Mucosa of gallbladder (tissue), 1 donor: ENCODE measurements around the gene LDLRAD4. TPM values are rescaled to one million over a fixed set of nuclear protein-coding genes. Genes with fewer than 3 reads are reported as not detected.
A peak's percentile ranks its signal among the peaks of the same experiment; 100 is the strongest.

Experiments used
- DNase-seq: peaks from one replicate; pipeline ENCODE4 v3.0.0-alpha.2; 2020; ENCODE audit warnings: low spot score
- total RNA-seq: library from RNA; stranded (reverse); gene quantifications from one replicate; pipeline ENCODE4 v1.2.1, GENCODE V29; 2021
- donor health status: DM: no; HTN: no; CAD: no.

Gene LDLRAD4
- total RNA-seq, result 51.0 TPM

- DNase-seq, result no peak
Measured at GRCh38 chr18:13218368-13218991, at the start of gene LDLRAD4. LDLRAD4 (plus strand) TSS chr18:13218760.

- no peak for DNase-seq
Measured at GRCh38 chr18:13173578-13174145, 44.9 kb upstream of the LDLRAD4 start.

- DNase-seq, result no peak
Measured at GRCh38 chr18:13175266-13175665, 43.3 kb upstream of the LDLRAD4 start.

GRCh38 chr18:13175754-13176210 is 42.8 kb upstream of the LDLRAD4 start:
- no peak for DNase-seq

GRCh38 chr18:13176847-13177246 is 41.7 kb upstream of the LDLRAD4 start:
- DNase-seq, result no peak

- DNase-seq, result no peak
Measured at GRCh38 chr18:13178197-13178596, 40.4 kb upstream of the LDLRAD4 start.

- no peak for DNase-seq
Measured at GRCh38 chr18:13178976-13179375, 39.6 kb upstream of the LDLRAD4 start.

- no peak for DNase-seq
Measured at GRCh38 chr18:13179566-13180113, 38.9 kb upstream of the LDLRAD4 start.

GRCh38 chr18:13180614-13181375 is 37.8 kb upstream of the LDLRAD4 start:
- no peak for DNase-seq

GRCh38 chr18:13181765-13182164 is 36.8 kb upstream of the LDLRAD4 start:
- no peak for DNase-seq

GRCh38 chr18:13183359-13183758 is 35.2 kb upstream of the LDLRAD4 start:
- DNase-seq, result no peak

GRCh38 chr18:13183790-13184189 is 34.8 kb upstream of the LDLRAD4 start:
- DNase-seq, result no peak

GRCh38 chr18:13184396-13184795 is 34.2 kb upstream of the LDLRAD4 start:
- DNase-seq, result no peak

- no peak for DNase-seq
Measured at GRCh38 chr18:13185675-13186198, 32.8 kb upstream of the LDLRAD4 start.

GRCh38 chr18:13186687-13187086 is 31.9 kb upstream of the LDLRAD4 start:
- DNase-seq, result no peak

- no peak for DNase-seq
Measured at GRCh38 chr18:13187498-13187897, 31.1 kb upstream of the LDLRAD4 start.

GRCh38 chr18:13191031-13191430 is 27.5 kb upstream of the LDLRAD4 start:
- no peak for DNase-seq

- DNase-seq, result peak; percentile 32
Measured at GRCh38 chr18:13191779-13192178, 26.8 kb upstream of the LDLRAD4 start.

- DNase-seq, result no peak
Measured at GRCh38 chr18:13192970-13193369, 25.6 kb upstream of the LDLRAD4 start.

GRCh38 chr18:13194239-13194638 is 24.3 kb upstream of the LDLRAD4 start:
- no peak for DNase-seq

GRCh38 chr18:13198701-13199100 is 19.9 kb upstream of the LDLRAD4 start:
- no peak for DNase-seq

- no peak for DNase-seq
Measured at GRCh38 chr18:13199169-13199568, 19.4 kb upstream of the LDLRAD4 start.
